ENCODE results near the gene TMEM120B.
A peak's percentile ranks its signal among the peaks of the same experiment; 100 is the strongest.
"Not testable (repeated sequence)": the region's sequence is repeated elsewhere in the genome, so short reads cannot be mapped to it uniquely, and the experiment has no call there.

Gene TMEM120B

DNA sequence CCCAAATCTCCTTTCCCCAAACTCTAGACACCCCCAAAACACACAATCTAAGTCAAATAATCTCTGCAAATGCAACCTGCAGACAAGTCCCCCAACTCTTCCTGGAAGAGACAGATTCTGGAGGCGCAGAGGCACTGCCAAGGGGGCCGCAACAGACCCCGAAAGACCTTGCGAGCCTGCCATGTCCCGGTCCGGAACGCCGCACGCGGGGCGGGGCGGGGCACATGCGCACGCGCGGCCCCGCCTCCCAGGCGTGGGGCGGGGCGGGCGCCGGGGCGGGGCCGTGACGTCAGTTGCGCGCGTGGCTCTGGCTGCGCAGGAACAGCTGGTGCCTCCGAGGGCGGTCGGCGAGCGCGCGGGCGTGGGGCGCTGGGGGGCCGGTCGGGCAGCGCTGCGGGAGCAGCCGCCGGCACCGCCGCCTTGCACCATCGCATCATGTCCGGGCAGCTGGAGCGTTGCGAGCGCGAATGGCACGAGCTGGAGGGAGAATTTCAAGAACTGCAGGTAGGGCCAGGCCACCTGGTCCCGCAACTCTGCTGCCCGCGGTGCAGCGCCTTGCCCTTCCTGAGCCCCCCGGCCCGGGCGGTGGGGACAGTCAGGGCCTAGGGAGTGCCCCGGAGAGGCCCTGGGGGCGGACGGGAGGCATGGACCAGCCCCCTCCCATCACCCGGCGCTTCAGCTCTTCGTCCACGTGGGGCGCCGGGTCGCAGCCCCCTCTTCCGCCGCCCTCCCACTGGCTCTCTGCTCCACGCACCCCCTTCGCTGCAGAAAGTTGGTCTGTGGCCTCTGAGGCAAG lies at the start of gene TMEM120B:
TSS of gene TMEM120B (plus strand) at position 292 of the 796 bp plus-strand sequence. CDS start at position 436, 144 bp downstream.
- FAIRE-seq = no peak

DNA sequence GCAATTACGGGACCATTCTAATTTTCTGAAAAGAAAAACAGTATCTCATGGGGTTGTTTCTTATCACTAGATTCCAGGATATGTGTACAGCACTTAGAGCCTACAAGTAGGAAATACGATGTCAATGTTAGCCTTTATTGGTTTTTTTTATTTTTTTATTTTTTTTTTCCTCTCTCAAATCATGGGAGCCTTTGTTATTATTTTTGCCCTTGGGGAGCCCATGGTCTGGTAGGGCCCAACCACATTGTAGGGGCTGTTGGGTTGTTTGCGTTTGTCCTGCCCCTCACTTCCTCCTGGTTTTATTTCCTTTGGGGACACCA lies 49.0 kb upstream of the TMEM120B start:
- FAIRE-seq = no peak

DNA sequence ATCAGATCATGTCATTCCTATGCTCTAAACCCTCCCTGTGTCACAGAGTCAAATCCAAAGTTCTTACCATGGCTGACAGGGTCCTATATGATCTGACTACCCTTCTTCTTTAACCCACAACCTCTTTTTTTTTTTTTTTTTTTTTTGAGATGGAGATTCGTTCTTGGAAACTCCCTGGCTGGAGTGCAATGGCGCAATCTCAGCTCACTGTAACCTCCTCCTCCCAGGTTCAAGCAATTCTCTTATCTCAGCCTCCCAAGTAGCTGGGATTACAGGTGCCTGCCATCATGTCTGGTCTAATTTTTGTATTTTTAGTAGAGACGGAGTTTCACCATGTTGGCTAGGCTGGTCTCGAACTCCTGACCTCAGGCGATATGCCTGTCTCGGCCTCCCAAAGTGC lies 45.7 kb upstream of the TMEM120B start:
- not testable (repeated sequence) for FAIRE-seq

DNA sequence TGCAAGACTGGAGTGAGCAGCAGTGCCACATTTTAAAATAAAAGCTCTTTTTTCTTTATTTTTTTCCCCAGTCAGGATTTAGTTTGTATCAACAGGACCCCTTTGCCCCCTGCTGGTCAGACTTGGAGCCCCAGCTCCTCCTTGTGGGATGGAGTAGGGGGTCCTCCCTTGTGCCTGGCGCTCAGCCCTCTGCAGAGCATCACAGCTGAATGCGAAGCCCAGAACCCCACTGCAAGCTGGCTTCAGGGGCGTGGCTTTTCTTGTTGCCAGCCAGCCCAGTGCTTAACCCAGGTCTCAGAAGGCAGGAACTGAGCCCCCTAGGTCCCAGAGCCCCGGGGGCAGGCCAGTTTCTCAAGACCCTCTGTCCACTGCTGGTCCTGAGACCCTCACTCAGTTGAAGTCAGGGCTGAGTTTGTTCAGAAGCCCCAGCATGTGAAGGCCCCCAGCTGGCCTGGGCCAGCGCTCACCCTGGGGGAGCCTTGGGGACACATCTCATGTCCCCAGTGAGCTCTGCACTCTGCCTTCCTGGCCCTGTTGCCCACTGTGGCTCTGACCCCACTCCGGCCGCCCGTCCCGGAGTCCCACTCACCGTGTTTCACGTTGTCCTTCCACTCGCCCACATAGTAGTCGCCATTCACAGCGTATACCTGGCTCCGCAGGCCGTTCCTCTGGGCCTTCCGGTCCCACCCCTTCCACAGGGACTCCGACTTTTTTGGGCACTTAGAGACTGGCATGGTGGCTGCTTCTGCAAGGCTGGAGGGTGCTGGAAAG lies 43.6 kb upstream of the TMEM120B start:
- no peak for FAIRE-seq

DNA sequence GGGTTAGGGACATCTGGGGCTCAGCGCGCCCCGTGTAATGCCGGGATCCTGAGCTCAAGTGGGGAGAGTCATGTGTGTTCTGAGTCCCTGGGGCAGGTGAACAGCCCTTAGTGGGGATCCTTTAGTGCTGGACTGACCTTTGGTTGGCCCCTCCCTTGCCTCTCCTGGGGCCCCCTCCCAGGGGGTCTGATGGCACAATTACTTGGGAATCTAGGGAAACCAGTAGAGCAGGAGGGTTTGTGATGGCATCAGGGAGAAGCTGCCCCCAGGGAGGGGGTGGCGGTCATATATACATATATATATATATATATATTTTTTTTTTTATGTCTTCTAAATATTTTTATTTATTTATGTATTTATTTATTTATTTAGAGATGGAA lies 43.0 kb upstream of the TMEM120B start, which contains the start of gene MORN3:
TSS of gene MORN3 (minus strand) at position 134 of the 380 bp plus-strand sequence. CDS start 171 bp downstream, outside the sequence.
- no peak for FAIRE-seq

DNA sequence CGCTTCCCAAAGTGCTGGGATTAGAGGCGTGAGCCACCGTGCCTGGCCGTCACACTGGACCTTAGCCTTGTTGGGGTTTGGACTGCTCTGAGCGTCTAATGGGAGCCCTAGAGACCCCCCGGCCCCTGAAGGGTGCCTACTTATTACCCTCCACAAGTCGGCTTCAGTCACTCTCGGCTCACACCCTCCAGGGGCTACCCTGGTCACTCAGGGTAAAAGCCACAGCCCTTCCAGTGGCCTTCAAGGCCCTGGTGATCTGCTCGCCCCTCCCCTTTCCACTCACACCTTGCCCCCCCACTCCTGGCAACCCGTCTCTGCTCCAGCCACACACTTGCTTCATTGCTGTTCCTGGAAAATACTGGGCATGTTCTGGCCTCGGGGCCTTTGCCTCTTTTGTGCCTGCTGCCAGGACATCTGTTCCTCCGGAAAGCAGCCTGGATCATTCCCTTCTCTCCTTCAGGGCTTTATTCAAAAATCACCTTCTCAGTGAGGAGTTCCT lies 39.5 kb upstream of the TMEM120B start:
- no peak for FAIRE-seq

DNA sequence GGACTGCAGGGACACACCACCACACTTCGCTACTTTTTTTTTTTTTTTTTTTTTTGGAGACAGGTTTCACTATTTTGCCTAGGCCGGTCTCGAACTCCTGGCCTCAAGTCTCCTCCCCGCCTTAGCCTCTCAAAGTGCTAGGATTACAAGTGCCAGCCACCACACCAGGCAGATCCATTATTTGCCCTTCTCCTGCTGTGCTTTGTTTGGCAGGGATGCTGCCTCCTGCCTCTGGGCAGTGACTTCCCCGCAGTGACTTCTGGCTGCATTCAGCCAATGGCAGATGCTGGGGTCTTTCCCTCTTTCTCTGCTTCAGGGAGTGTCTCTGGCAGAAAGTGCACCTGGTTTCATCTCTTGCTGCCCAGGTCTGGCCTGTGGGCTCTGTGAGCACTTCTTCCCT lies 36.4 kb upstream of the TMEM120B start:
- FAIRE-seq = no peak

DNA sequence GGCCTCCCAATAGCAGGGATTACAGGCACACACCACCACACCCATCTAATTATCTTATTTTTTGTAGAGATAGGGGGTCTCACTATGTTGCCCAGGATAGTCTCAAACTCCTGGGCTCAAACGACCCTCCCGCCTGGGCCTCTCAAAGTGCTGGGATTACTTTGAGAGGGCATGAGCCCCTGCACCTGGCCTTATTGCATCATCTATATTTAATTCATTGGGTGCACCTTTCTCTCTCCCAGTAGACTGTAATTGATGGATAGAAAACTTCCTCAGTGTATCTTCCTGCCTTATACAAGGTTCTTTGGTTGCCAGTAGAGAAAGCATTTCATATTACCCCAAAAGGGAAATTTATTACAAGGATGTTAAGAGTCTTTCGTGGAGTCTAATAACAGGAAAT lies 34.2 kb upstream of the TMEM120B start:
- no peak for FAIRE-seq

DNA sequence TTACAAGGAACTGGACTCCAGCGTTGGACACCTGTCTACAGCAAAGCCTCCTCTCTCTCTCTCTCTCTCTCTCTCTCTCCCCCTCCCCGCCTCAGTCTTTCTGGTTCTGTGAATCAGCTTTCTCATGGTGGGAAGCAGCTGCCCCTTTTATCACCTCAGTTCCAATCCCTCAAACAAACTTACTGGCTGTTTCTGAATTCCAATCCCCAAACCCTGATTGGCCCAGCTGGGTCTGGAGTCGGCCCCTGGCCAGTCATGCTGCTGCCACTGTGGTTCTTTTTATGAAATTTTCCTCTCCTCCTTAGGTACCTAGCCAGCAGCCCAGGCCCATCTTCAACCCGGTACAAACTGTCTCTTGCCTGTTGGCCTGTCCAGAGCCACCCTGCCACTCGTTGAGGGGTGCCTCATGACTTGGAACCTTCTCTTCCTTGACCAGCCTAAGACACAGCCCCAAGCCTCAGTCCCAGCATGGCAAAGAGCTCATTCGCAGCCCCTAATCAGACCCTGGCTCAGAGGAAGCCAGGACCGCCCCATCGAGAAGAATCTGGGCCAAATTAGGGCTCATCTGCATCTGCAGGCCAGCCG lies 33.7 kb upstream of the TMEM120B start:
- FAIRE-seq = no peak

DNA sequence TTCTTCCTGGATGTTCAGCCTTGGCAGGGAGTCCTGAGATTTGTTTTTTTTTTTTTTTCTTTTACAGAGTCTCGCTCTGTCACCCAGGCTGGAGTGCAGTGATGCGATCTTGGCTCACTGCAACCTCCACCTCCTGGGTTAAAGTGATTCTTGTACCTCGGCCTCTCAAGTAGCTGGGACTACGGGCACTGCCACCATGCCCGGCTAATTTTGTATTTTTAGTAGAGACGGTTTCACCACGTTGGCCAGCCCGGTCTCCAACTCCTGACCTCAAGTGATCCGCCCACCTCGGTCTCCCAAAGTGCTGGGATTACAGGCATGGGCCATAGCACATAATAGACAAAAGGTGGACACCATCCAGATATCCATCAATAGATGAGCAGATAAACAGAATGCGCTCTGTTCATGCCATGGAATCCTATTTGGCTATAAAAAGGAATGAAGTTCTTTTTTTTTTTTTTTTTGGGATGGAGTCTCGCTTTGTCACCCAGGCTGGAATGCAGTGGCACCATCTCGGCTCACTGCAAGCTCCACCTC lies 32.8 kb upstream of the TMEM120B start:
- FAIRE-seq = not testable (repeated sequence)

DNA sequence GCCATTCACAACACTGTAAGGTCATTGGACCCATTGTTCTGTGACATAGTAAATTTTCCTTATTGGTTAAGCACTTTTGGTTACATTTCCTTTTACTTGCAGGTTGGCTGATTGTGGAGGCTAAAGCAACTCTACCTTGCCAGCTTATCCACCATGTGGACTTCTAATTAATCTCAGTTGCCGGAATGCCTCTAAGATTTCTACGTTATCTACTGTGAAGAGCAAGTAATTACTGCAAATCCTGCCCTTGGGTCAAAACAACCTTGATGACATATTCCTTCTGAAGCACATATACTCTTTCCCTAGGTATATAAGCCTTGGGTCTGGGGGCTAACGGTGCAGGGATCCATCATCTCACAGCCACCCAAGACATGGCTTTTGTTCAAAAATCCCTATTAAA lies 23.6 kb upstream of the TMEM120B start:
- no peak for FAIRE-seq

DNA sequence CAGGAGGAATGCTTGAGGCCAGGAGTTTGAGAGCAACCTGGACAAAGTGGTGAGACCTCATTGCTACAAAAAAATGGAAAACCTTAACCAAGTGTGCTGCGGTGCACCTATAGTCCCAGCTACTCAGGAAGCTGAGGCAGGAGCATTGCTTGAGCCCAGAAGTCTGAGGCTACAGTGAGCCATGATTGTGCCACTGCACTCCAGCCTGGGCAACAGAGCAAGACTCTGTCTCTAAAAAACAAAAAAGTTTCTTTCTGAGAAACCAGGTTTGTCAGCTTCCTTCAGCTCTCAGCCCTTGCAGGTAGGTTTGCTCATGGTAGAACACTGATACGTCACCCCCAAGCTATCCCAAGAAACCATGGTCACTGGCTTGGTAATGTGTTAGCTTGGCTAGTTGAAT lies 23.1 kb upstream of the TMEM120B start:
- no peak for FAIRE-seq

DNA sequence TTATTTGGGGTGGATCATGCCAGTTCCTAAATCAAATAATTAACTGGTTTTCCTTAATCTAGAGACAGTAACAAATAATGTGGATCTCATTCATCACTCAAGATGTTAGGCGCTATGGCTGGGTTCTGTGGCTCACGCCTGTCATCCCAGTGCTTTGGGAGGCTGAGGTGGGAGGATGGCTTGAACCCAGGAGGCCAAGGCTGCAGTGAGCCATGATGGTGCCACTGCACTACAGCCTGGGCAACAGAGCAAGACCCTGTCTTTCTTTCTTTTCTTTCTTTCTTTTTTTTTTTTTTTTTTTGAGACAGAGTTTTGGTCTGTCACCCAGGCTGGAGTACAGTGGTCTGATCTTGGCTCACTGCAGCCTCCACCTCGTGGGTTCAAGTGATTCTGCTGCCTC lies 19.8 kb upstream of the TMEM120B start:
- not testable (repeated sequence) for FAIRE-seq

DNA sequence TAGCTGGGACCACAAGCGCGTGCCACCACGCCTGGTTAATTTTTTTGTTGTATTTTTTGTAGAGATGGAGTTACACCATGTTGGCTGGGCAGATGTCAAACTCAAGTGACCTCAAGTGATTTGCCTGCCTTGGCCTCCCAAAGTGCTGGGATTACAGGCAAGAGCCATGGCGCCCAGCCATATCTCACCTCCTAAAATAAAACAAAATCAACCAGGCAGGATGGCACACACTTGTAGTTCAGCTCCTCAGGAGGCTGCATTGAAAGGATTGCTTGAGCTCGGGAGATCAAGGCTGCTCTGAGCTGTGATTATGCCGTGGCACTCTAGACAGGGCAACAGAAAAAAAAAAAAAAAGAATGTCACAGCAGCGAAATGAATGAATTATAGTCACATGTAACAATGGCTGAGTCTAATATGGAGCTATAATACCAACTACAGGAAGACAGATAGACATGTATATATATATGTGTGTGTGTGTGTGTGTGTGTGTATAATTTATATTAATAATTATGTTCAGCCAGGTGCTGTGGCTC lies 19.3 kb upstream of the TMEM120B start:
- no peak for FAIRE-seq

DNA sequence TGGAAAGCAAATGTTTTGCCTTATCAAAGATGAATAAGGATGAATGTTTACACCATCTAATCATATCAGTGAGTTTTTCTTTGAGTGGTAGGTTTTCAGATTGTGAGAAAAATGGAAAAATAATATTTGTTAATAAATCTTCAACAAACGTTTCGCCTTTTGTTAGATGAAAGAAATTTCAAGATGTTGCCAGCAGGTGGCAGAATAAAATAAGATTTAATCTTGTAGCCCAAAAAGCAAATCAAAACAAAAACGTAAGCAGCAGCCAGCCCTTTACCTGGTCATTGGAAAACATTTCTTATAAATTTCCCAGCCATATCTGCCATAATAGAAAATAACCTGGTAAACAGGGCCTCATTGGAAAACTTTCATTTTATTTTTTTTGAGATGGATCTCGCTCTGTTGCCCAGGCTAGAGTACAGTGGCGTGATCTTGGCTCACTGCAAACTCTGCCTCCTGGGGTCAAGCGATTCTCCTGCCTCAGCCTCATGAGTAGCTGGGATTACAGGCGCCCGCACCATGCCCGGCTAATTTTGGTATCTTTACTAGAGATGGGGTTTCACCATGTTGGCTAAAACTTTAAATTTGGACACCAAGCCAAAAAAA lies 15.4 kb upstream of the TMEM120B start:
- FAIRE-seq = peak; percentile 95

DNA sequence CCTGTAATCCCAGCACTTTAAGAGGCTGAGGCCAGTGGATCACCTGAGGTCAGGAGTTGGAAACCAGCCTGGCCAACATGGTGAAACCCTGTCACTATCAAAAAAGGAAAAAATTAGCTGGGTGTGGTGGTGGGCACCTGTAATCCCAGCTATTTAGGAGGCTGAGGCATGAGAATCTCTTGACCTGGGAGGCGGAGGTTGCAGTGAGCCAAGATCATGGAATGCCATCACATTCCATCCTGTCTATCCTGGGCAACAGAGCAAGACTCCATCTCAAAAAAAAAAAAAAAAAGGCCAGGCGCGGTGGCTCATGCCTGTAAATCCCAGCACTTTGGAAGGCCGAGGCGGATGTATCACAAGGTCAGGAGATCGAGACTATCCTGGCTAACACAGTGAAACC lies 14.7 kb upstream of the TMEM120B start:
- FAIRE-seq = not testable (repeated sequence)

DNA sequence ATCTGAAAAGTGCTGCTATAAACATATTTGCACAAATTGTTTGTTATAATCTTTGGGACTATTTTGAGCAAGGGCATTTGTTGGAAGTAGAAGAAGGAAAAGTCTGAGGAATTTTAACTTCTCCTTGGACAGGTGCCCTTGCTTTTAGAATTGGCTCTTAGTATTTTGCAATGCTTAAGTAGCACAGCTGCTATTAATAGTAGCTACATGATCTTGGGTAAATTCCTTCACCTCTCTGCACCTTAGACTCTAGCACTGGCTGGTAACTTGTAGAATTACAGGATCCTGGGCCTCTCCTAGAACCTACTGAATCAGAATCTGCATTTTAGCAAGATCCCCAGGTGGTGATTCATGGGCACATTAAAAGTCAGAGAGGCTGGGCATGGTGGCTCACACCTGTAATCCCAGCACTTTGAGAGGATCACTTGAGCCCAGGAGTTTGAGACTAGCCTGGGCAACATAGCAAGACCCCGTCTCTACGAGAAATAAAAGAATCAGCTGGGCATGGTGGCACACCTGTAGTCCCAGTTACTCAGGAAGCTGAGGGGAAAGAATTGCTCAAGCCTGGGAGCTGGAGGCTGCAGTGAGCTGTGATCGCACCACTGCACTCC lies 10.8 kb upstream of the TMEM120B start:
- FAIRE-seq = no peak

DNA sequence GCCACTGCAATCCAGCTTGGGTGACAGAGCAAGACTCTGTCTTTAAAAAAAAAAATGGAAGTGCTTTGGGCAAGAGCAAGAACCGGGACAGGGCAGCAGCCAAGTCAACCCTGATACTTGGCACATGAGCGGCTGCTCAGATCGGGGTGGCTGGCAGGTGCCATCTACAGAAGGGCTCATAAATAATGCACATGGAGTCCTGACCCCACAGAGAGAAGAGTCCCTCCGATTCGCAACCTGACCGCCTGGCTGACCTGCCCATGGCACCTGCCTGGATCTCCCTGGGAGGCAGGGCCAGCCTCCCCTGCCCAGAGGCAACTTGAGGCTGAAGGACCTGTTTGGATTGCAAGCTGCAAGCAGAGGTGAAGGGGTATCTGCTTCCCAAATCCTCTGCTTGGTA lies 9.6 kb upstream of the TMEM120B start:
- FAIRE-seq = no peak

DNA sequence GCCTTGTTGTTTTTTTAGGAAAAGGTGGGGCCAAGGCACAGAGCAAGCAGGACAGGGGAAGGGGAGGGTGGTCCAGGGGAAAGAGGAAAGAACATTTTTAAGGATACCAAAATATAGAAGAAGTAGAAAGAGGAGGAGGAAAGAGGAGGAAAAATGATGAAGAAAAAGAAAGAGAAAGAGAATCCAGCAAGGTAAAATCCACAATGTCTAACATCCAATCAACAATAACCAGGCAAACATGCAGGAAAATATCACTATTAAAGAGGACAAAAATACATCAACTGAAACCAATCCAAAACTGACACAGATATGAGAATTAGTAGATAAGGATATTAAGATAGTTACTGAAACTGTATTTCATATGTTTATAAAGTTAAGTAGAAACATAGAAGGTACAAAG lies 7.0 kb upstream of the TMEM120B start:
- no peak for FAIRE-seq

DNA sequence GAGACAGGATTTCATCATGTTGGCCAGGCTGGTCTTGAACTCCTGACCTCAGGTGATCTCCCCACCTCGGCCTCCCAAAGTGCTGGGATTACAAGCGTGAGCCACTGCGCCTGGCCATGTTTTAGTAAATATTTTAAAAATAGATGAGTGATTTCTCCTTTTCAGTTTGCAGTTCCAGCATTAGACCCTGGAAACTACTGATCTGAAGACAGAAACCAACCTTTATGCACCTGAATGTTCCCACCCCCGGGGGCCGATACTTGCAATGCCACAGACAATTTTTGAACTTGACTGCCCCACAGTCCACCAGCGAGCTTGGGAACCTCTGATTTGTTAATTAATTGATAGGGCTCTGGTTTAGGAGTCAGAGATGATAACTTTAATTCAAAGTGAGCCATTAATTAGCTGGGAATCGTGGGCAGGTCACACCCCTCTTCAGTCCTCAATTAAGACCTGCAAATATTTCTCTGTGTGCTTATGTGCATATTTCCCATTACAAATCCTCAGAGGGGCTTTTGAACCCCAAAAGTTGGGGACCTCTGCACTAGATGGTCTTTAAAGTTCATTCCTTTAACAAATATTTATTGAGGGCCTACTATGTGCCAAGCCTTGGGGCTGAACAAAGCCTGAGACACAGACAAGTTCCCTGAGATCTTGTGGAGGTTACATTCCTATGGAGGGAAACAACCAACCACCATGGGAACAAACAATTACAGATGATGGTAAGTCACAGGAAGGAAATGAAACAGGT lies 4.1 kb upstream of the TMEM120B start:
- FAIRE-seq = no peak

DNA sequence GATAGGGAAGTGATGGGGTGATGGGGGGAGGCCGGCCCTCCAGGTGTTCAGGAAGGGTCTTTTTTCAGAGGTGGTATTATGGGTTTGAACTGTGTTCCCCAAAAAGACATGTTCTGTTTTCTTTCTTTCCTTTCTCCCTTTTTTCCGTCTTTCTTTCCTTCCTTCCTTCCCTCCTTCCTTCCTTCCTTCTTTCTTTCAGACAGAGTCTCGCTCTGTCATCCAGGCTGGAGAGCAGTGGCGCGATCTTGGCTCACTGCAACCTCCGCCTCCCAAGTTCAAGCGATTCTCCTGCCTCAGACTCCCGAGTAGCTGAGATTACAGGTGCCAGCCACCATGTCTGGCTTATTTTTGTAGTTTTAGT lies 3.5 kb upstream of the TMEM120B start:
- FAIRE-seq = not testable (repeated sequence)
